ENCODE results near the gene WDR77. TPM values are rescaled to one million over a fixed set of nuclear protein-coding genes. Genes with fewer than 3 reads are reported as not detected.

The WDR77 gene
- 67.6 and 70.8 TPM in 2 replicates for total RNA-seq

GRCh38 chr1:111448918-111449702 is at the start of gene WDR77, which contains the start of gene ATP5PB:
WDR77 (minus strand) TSS chr1:111449256; CDS start chr1:111449169, 87 bp downstream.
ATP5PB (plus strand) TSS chr1:111449464; CDS start chr1:111449542, 78 bp downstream.

Other genes starting within 250 kb of the WDR77 start
- 0.97 and 2.3 TPM in 2 replicates for gene DENND2D, start 248.6 kb downstream of the WDR77 start, total RNA-seq
- not detected in 2 replicates for gene CHI3L2, start 221.5 kb downstream of the WDR77 start, total RNA-seq
- not detected in 2 replicates for gene CHIA, start 158.4 kb downstream of the WDR77 start, total RNA-seq
- 0.32 and 0.61 TPM in 2 replicates for gene OVGP1, start 21.5 kb downstream of the WDR77 start, total RNA-seq
- 328 and 337 TPM in 2 replicates for gene ATP5PB, start 208 bp upstream of the WDR77 start, total RNA-seq
- under 0.01 TPM in 1 of 2 replicates, not detected in the other for gene C1orf162, start 24.7 kb upstream of the WDR77 start, total RNA-seq
- gene ADORA3, start 54.4 kb upstream of the WDR77 start, total RNA-seq = not detected in 2 replicates
- gene TMIGD3, start 54.4 kb upstream of the WDR77 start, total RNA-seq = 0.32 TPM in 1 of 2 replicates, not detected in the other
- 16.9 and 19.3 TPM in 2 replicates for gene RAP1A, start 170.5 kb upstream of the WDR77 start, total RNA-seq

All from epithelial cell of umbilical artery (primary cell).